Thymus (tissue), 11 donors: Measurements from ENCODE around the gene SULT1A3. TPM values are rescaled to one million over a fixed set of nuclear protein-coding genes. Genes with fewer than 3 reads are reported as not detected.
"Not testable (repeated sequence)": the region's sequence is repeated elsewhere in the genome, so short reads cannot be mapped to it uniquely, and the experiment has no call there.

Experiments used
- DNase-seq, 9 donors: peaks; one replicate each; pipeline ENCODE4 v3.0.0-alpha.2; 2013; ENCODE audit warnings: low spot score in 9 of 9, low read depth in 6 of 9, missing footprints in 1 of 9
- H3K27ac ChIP-seq, 2 donors: one replicate each; pipeline ENCODE4 v1.5.1; 2013; ENCODE audit warnings: control low read depth in 1 of 2, low read depth in 1 of 2, low read length in 1 of 2, mild to moderate bottlenecking in 1 of 2, moderate library complexity in 1 of 2
- H3K27me3 ChIP-seq, 2 donors: one replicate each; pipeline ENCODE4 v1.5.1; 2013; ENCODE audit warnings: low read length in 1 of 2; ENCODE audit not compliant: control insufficient read depth in 2 of 2, insufficient read depth in 1 of 2
- H3K36me3 ChIP-seq, 2 donors: one replicate each; pipeline ENCODE4 v1.5.1; 2013; ENCODE audit warnings: low read length in 1 of 2, mild to moderate bottlenecking in 1 of 2, moderate library complexity in 1 of 2; ENCODE audit not compliant: control insufficient read depth in 2 of 2, insufficient read depth in 2 of 2
- H3K4me1 ChIP-seq, 2 donors: one replicate each; pipeline ENCODE4 v1.5.1; 2013; ENCODE audit warnings: low read length in 2 of 2; ENCODE audit not compliant: control insufficient read depth in 2 of 2, insufficient read depth in 2 of 2
- H3K4me3 ChIP-seq, 2 donors: one replicate each; pipeline ENCODE4 v1.5.1; 2013; ENCODE audit warnings: low read length in 2 of 2, control low read depth in 1 of 2, mild to moderate bottlenecking in 1 of 2
- H3K9me3 ChIP-seq, 2 donors: one replicate each; pipeline ENCODE4 v1.5.1; 2013; ENCODE audit warnings: low read length in 1 of 2, mild to moderate bottlenecking in 1 of 2; ENCODE audit not compliant: control insufficient read depth in 2 of 2, insufficient read depth in 1 of 2
- WGBS: extraction: QIAGEN DNeasy Blood & Tissue Kit; methylation state at CpG from one replicate; pipeline ENCODE4 v1.1.7; 2013; 5-methylcytosine and 5-hydroxymethylcytosine counted together
- polyA plus RNA-seq: library from polyadenylated mRNA; stranded (reverse); fragments of 200-250 nt; gene quantifications from one replicate; pipeline ENCODE4 v1.2.3, GENCODE V29; 2013
- total RNA-seq: library from RNA; stranded (reverse); fragments of 120-200 nt; gene quantifications from one replicate; pipeline ENCODE4 v1.2.4, GENCODE V29; 2013
- donor health status: healthy.

Gene SULT1A3
- total and polyA plus RNA-seq, 2 donors = 10.6 to 122 TPM

DNA sequence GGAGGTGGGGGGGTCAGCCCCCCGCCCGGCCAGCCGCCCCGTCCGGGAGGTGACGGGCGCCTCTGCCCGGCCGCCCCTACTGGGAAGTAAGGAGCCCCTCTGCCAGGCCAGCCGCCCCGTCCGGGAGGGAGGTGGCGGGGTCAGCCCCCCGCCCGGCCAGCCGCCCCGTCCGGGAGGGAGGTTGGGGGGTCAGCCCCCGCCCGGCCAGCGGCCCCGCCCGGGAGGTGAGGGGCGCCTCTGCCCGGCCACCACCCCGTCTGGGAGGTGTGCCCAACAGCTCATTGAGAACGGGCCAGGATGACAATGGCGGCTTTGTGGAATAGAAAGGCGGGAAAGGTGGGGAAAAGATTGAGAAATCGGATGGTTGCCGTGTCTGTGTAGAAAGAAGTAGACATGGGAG is 28.9 kb upstream of the SULT1A3 start:
- not testable (repeated sequence) for H3K4me3 ChIP-seq, H3K36me3 ChIP-seq, H3K4me1 ChIP-seq, H3K27me3 ChIP-seq, H3K27ac ChIP-seq, DNase-seq, H3K9me3 ChIP-seq
- WGBS = 94% methylated on average over 18 of the region's 31 CpGs

- Histone ChIP-seq H3K27ac (no peak overlapping the region), H3K36me3 (no peaks in the 10 kb centered on the region), H3K9me3 (no peaks in the 10 kb centered on the region), H3K4me3 (no peak overlapping the region), H3K4me1 (no peaks in the 10 kb centered on the region), H3K27me3 (no peaks in the 10 kb centered on the region)
- 94% methylated on average over 7 of the region's 7 CpGs for WGBS
- no peak for DNase-seq
Measured at GRCh38 chr16:30173054-30173453, 26.0 kb upstream of the SULT1A3 start.

DNA sequence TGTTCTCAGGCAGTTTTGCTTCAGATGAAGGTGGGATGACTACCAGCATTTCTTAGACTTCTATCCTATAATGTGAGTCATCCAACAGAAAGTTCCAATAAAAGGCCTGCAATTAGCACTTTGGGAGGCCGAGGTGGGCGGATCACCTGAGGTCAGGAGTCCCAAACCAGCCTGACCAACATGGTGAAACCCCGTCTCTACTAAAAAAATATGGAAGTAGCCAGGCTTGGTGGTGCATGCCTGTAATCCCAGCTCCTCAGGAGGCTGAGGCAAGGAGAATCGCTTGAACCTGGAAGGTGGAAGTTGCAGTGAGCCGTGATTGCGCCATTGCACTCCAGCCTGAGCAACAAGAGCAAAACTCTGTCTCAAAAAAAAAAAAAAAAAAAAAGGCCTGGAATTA is 22.2 kb upstream of the SULT1A3 start:
- H3K4me1 ChIP-seq, DNase-seq, H3K27me3 ChIP-seq, H3K9me3 ChIP-seq, H3K4me3 ChIP-seq, H3K36me3 ChIP-seq, H3K27ac ChIP-seq: not testable (repeated sequence)
- 96% methylated on average over 6 of the region's 6 CpGs for WGBS

DNA sequence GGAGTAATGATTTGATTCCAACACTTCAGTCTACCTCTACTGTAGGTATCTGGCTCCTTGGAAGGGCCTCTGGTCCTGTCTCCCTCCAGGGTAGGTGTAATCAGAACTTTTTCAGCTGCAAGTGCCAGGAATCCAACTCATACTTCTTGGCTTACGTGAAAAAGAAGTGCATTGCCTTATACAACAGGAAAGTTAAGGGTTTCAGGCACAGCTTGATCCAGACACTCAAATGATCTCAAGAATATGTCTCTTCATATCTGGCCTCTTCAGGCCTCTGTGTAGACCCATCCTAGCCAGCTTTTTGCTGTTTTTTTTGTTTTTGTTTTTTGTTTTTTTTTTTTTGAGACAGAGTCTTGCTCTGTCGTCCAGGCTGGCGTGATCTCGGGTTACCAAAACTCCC is 19.9 kb upstream of the SULT1A3 start:
- DNase-seq = no peak
- Histone ChIP-seq H3K4me3 (no peak overlapping the region), H3K4me1 (peaks cover 2 to 7% of the 10 kb centered on the region in 2 donors), H3K27me3 (no peaks in the 10 kb centered on the region), H3K9me3 (no peaks in the 10 kb centered on the region), H3K27ac (no peak overlapping the region), H3K36me3 (no peaks in the 10 kb centered on the region)
- 98% methylated on average over 4 of the region's 4 CpGs for WGBS

GRCh38 chr16:30179931-30180330 is 19.1 kb upstream of the SULT1A3 start:
- 98% methylated on average over 9 of the region's 9 CpGs for WGBS

GRCh38 chr16:30180741-30181140 is 18.3 kb upstream of the SULT1A3 start:
- no peak for DNase-seq
- Histone ChIP-seq H3K4me3 (no peak overlapping the region), H3K36me3 (peaks cover 5 to 13% of the 10 kb centered on the region in 2 donors), H3K27me3 (no peaks in the 10 kb centered on the region), H3K27ac (no peak overlapping the region), H3K4me1 (peaks cover 2 to 23% of the 10 kb centered on the region in 2 donors), H3K9me3 (no peaks in the 10 kb centered on the region)
- 95% methylated on average over 3 of the region's 3 CpGs for WGBS

More at GRCh38 chr16:30179931-30180330, 19.1 kb upstream of the SULT1A3 start:
- Histone ChIP-seq H3K27ac (no peak overlapping the region), H3K27me3 (no peaks in the 10 kb centered on the region), H3K36me3 (peaks cover 0 to 5% of the 10 kb centered on the region in 2 donors), H3K9me3 (no peaks in the 10 kb centered on the region), H3K4me3 (no peak overlapping the region), H3K4me1 (peaks cover 2 to 15% of the 10 kb centered on the region in 2 donors)
- no peak for DNase-seq

DNA sequence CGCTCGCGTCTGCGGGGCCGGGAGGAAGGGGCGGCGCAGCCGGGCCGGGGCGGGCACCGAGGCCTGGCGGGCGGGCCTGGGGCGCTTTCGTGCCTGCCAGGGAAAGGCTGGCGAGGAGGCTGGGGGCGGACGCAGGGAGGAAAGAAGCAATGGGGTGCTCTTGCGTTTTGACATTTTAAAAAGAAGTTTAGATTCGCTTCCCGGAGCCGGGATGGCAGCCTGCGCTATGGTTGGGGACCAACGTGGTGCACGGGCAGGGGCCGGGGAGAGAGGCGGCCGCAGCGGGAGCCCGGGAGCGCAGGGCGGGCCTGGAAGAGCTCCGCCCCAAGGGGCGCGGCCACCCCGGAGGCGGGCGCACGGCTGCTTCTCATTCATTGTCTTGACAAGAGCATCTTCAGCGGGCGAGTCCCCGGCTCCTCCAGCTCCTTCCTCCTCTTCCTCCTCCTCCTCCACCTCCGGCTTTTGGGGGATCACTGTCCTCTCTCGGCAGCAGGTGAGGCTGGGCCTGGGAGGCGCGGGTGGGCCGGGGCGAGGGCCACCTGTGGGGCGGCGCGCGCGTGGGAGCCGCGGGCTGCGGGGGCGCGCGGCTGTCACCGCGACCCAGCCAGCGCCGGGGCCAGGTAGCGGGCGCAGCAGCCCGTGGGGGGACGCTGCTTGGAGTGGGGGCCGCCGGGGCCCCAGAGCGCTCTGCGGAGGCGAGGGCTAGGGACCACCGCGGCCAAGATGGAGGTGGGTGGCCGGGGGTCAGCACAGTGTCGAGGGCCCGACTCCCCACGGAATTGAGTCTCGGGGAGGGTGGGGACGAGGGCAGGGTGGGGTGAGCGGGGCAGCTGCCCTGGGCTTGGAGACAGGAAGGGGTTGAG is 15.6 kb upstream of the SULT1A3 start, which contains the start of gene CORO1A:
TSS of gene CORO1A (plus strand) at position 370 of the 863 bp plus-strand sequence. CDS start 1,608 bp downstream, outside the sequence.
- Histone ChIP-seq H3K4me3 (peak within 1 kb of the TSS; percentile 65 to 100), H3K9me3 (peaks cover 0 to 4% of the 10 kb centered on the region in 2 donors), H3K4me1 (peaks cover 15 to 48% of the 10 kb centered on the region in 2 donors), H3K27ac (peak within 1 kb of the TSS; percentile 99), H3K36me3 (peaks cover 26 to 38% of the 10 kb centered on the region in 2 donors), H3K27me3 (no peaks in the 10 kb centered on the region)
- WGBS = under 1% methylated on average over 81 of the region's 81 CpGs
- peak; percentile 64 to 94 (median 85) for DNase-seq

GRCh38 chr16:30184096-30184890 is 14.8 kb upstream of the SULT1A3 start:
- Histone ChIP-seq H3K4me3 (peak overlapping the region; percentile 65 to 100), H3K9me3 (peaks cover 0 to 4% of the 10 kb centered on the region in 2 donors), H3K36me3 (peaks cover 26 to 38% of the 10 kb centered on the region in 2 donors), H3K27ac (peak overlapping the region; percentile 99), H3K4me1 (peaks cover 15 to 48% of the 10 kb centered on the region in 2 donors), H3K27me3 (no peaks in the 10 kb centered on the region)
- peak; percentile 52 to 91 (median 70) for DNase-seq
- WGBS = 2% methylated on average over 24 of the region's 24 CpGs
